GM23338 (cell line): ENCODE measurements around the gene ZNF276.

Source experiments
- CREB1 ChIP-seq: fragments of 250-450 bp; sonication (Bioruptor Pico); IDR thresholded peaks from 2 replicates; pipeline ENCODE4 v1.5.0; 2020; ENCODE audit warnings: low read depth, mild to moderate bottlenecking, moderate library complexity
- EZH2phosphoT487 ChIP-seq: fragments of 200-600 bp; sonication (generic); IDR thresholded peaks from one replicate; pipeline ENCODE4 v1.8.1; 2018; ENCODE audit warnings: antibody characterized with exemption; ENCODE audit not compliant: unreplicated experiment
- JUNB ChIP-seq: IDR thresholded peaks from one replicate; pipeline ENCODE4 v1.6.1; 2016; ENCODE audit warnings: antibody characterized with exemption; ENCODE audit not compliant: unreplicated experiment
- POLR2AphosphoS5 ChIP-seq: IDR thresholded peaks from 2 replicates; pipeline ENCODE4 v1.6.1; 2016; ENCODE audit warnings: antibody characterized with exemption, low read depth
- TF ChIP-seq, protein P1 (sequence below), 2 experiments: fragments of 200-600 bp in 1 of 2; sonication (generic) in 1 of 2; conservative IDR thresholded peaks; 2 replicates each; pipeline versions ENCODE4 v1.5.1 to v1.6.1; 2016 to 2017; ENCODE audit warnings: antibody characterized with exemption in 2 of 2, low read depth in 2 of 2, mild to moderate bottlenecking in 2 of 2, moderate library complexity in 1 of 2
- TF ChIP-seq, protein P2 (sequence below): IDR thresholded peaks from one replicate; pipeline ENCODE4 v1.6.1; 2018; ENCODE audit warnings: antibody characterized with exemption; ENCODE audit not compliant: unreplicated experiment

DNA sequence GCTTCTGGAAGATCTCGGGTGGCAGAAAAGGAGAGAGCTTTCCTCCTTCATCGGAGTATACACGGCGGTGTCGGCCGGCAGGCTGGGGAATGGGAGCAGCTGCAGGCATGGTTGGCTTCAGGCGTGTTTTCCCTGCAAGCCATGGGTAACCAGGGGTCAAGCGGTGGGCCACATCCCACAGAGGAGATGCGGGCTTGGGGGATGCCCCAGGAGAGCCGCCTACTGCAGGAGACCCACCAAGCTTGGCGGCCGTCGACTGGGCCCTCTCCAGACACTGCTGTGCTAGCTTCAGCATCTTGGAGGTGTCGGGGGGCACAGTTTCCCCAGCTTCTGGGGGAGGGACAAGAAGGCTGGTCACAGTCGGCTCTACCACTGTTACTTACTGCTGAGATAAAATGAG lies 4.8 kb upstream of the ZNF276 start:
- TF ChIP-seq, protein P1, sequence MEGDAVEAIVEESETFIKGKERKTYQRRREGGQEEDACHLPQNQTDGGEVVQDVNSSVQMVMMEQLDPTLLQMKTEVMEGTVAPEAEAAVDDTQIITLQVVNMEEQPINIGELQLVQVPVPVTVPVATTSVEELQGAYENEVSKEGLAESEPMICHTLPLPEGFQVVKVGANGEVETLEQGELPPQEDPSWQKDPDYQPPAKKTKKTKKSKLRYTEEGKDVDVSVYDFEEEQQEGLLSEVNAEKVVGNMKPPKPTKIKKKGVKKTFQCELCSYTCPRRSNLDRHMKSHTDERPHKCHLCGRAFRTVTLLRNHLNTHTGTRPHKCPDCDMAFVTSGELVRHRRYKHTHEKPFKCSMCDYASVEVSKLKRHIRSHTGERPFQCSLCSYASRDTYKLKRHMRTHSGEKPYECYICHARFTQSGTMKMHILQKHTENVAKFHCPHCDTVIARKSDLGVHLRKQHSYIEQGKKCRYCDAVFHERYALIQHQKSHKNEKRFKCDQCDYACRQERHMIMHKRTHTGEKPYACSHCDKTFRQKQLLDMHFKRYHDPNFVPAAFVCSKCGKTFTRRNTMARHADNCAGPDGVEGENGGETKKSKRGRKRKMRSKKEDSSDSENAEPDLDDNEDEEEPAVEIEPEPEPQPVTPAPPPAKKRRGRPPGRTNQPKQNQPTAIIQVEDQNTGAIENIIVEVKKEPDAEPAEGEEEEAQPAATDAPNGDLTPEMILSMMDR (conservative IDR thresholded peaks at IDR 0.05; ENCODE audit: low read depth in 2 of 2) = no peak
- TF ChIP-seq JUNB = no peak
- TF ChIP-seq POLR2AphosphoS5 = no peak
- TF ChIP-seq, protein P2, sequence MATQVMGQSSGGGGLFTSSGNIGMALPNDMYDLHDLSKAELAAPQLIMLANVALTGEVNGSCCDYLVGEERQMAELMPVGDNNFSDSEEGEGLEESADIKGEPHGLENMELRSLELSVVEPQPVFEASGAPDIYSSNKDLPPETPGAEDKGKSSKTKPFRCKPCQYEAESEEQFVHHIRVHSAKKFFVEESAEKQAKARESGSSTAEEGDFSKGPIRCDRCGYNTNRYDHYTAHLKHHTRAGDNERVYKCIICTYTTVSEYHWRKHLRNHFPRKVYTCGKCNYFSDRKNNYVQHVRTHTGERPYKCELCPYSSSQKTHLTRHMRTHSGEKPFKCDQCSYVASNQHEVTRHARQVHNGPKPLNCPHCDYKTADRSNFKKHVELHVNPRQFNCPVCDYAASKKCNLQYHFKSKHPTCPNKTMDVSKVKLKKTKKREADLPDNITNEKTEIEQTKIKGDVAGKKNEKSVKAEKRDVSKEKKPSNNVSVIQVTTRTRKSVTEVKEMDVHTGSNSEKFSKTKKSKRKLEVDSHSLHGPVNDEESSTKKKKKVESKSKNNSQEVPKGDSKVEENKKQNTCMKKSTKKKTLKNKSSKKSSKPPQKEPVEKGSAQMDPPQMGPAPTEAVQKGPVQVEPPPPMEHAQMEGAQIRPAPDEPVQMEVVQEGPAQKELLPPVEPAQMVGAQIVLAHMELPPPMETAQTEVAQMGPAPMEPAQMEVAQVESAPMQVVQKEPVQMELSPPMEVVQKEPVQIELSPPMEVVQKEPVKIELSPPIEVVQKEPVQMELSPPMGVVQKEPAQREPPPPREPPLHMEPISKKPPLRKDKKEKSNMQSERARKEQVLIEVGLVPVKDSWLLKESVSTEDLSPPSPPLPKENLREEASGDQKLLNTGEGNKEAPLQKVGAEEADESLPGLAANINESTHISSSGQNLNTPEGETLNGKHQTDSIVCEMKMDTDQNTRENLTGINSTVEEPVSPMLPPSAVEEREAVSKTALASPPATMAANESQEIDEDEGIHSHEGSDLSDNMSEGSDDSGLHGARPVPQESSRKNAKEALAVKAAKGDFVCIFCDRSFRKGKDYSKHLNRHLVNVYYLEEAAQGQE = no peak
- TF ChIP-seq EZH2phosphoT487 = no peak
- no peak for TF ChIP-seq CREB1 (CRISPR knock-in tag)
